ENCODE results near the gene ANXA11. TPM values are rescaled to one million over a fixed set of nuclear protein-coding genes. Genes with fewer than 3 reads are reported as not detected.

ANXA11 gene
- total and polyA plus RNA-seq, 9 of the 15 experiments (the other 6 are each of a cell fraction or from before 2014, with no cell fraction given): 43.6 to 212 (median 109) TPM

GRCh38 chr10:80201608-80202141 is 3.7 kb downstream of the ANXA11 start (continued):
- TF ChIP-seq PREB (CRISPR knock-in tag; IDR thresholded peaks at IDR 0.05) (no peak), CGGBP1 (CRISPR knock-in tag; IDR thresholded peaks at IDR 0.05) (no peak), RFX5 (IDR thresholded peaks at IDR 0.05; ENCODE audit: low read depth, low read length) (no peak), ELF4 (CRISPR knock-in tag; IDR thresholded peaks at IDR 0.05) (no peak), FOXM1 (IDR thresholded peaks at IDR 0.05; ENCODE audit: low read depth) (no peak), FOXM1 (CRISPR knock-in tag; IDR thresholded peaks at IDR 0.05; ENCODE audit: low read depth) (no peak), TAF9B (IDR thresholded peaks at IDR 0.05; ENCODE audit: partially characterized antibody) (no peak), KLF13 (tag; IDR thresholded peaks at IDR 0.05; ENCODE audit: borderline replicate concordance, low read depth) (no peak), SRSF7 (optimal IDR thresholded peaks at IDR 0.05; ENCODE audit: low read depth, low read length) (no peak), HMG20B (CRISPR knock-in tag; IDR thresholded peaks at IDR 0.05) (no peak), ID3 (CRISPR knock-in tag; IDR thresholded peaks at IDR 0.05) (no peak), ID3 (tag; IDR thresholded peaks at IDR 0.05) (peak; percentile 99), ZNF511 (CRISPR knock-in tag; IDR thresholded peaks at IDR 0.05) (no peak), FOXJ2 (tag; IDR thresholded peaks at IDR 0.05) (no peak), TRIM24 (IDR thresholded peaks at IDR 0.05) (0 out of 4 replicates have a peak, but pooled peaks of 1 of the 2 experiments have one; percentile 11), SRF (CRISPR knock-in tag; IDR thresholded peaks at IDR 0.05) (0 out of 4 replicates have a peak, but pooled peaks of 1 of the 2 experiments have one; percentile 7), TFE3 (CRISPR knock-in tag; IDR thresholded peaks at IDR 0.05) (no peak), CHD1 (IDR thresholded peaks at IDR 0.05; ENCODE audit: low read length) (no peak), GABPB1 (CRISPR knock-in tag; IDR thresholded peaks at IDR 0.05) (no peak), DIDO1 (tag; IDR thresholded peaks at IDR 0.05; ENCODE audit: low read depth) (no peak), MEF2A (IDR thresholded peaks at IDR 0.05; ENCODE audit: control insufficient read depth, low read depth, low read length) (peak; percentile 92), RBBP5 (IDR thresholded peaks at IDR 0.05; ENCODE audit: borderline replicate concordance, insufficient read depth, low read length, poor library complexity, severe bottlenecking) (no peak), NFXL1 (CRISPR knock-in tag; IDR thresholded peaks at IDR 0.05) (no peak), MAFG (tag; conservative IDR thresholded peaks at IDR 0.05) (no peak; the same call in 1 of the 2 replicates), ZNF184 (CRISPR knock-in tag; IDR thresholded peaks at IDR 0.05) (no peak)

Measured in K562 (cell line).